Caco-2 (cell line): Measurements from ENCODE around the gene ADRA2C. TPM values are rescaled to one million over a fixed set of nuclear protein-coding genes. Genes with fewer than 3 reads are reported as not detected.

Experiments used
- BruUV-seq: library from RNA; stranded (reverse); fragments of 400-500 nt; replicated peaks from 2 replicates; lab custom pipeline; 2021; lab: Mats Ljungman, UMichigan
- CTCF ChIA-PET: fragments of 300-600 bp; sonication (Branson Sonifier 250); formaldehyde crosslinking; loops from one replicate; lab custom pipeline; 2022; ENCODE audit warnings: antibody characterized with exemption; lab: Charles Lee
- POLR2A ChIA-PET: fragments of 300-600 bp; sonication (Branson Sonifier 250); formaldehyde crosslinking; loops from one replicate; lab custom pipeline; 2022; ENCODE audit warnings: antibody characterized with exemption; lab: Charles Lee
- DNase-seq, 2 experiments: peaks; one replicate each; pipeline versions ENCODE4 v3.0.0 to v3.0.0-alpha.2; 2020 to 2022
- H3K27me3 ChIP-seq: replicated peaks from 2 replicates; pipeline ENCODE4 v1.6.0; 2011; ENCODE audit warnings: low read length; ENCODE audit not compliant: control insufficient read depth, insufficient read depth
- H3K36me3 ChIP-seq: 2 replicates; pipeline ENCODE4 v1.5.1; 2011; ENCODE audit warnings: low read length; ENCODE audit not compliant: control insufficient read depth, insufficient read depth
- H3K4me1 ChIP-seq: fragments of 250-450 bp; sonication (Bioruptor Pico); 2 replicates; pipeline ENCODE4 v1.5.1; 2020; ENCODE audit warnings: mild to moderate bottlenecking
- H3K4me3 ChIP-seq: 2 replicates; pipeline ENCODE4 v1.5.1; 2011; ENCODE audit warnings: low read depth, mild to moderate bottlenecking, control low read depth, low read length
- H3K9me3 ChIP-seq: fragments of 250-450 bp; sonication (Bioruptor Pico); 2 replicates; pipeline ENCODE4 v1.5.1; 2020; ENCODE audit warnings: mild to moderate bottlenecking, moderate library complexity
- H3K27ac Mint-ChIP-seq: one replicate; pipeline ENCODE4 v1.8.0; 2022; ENCODE audit warnings: mixed read lengths; ENCODE audit not compliant: unreplicated experiment
- H3K27me3 Mint-ChIP-seq: one replicate; pipeline ENCODE4 v1.8.0; 2022; ENCODE audit warnings: mixed read lengths; ENCODE audit not compliant: insufficient read depth, unreplicated experiment
- H3K36me3 Mint-ChIP-seq: one replicate; pipeline ENCODE4 v1.8.0; 2022; ENCODE audit warnings: mild to moderate bottlenecking, mixed read lengths; ENCODE audit not compliant: insufficient read depth, unreplicated experiment
- H3K4me1 Mint-ChIP-seq: one replicate; pipeline ENCODE4 v1.8.0; 2022; ENCODE audit warnings: low read depth, mixed read lengths; ENCODE audit not compliant: unreplicated experiment
- H3K4me3 Mint-ChIP-seq: one replicate; pipeline ENCODE4 v1.8.0; 2022; ENCODE audit warnings: mild to moderate bottlenecking, moderate library complexity, mixed read lengths; ENCODE audit not compliant: unreplicated experiment
- H3K9me3 Mint-ChIP-seq: one replicate; pipeline ENCODE4 v1.8.0; 2022; ENCODE audit warnings: mixed read lengths; ENCODE audit not compliant: unreplicated experiment
- intact Hi-C: fragments of 100-400 bp; cut with micrococcal nuclease; formaldehyde crosslinking; loops from one replicate; pipeline ENCODE4 v1.10.0; 2022; ENCODE audit not compliant: unreplicated experiment
- total RNA-seq: library from RNA; stranded (reverse); gene quantifications from 2 replicates; pipeline ENCODE4 v1.2.3, GENCODE V29; 2022
- TF ChIP-seq, protein P1 (sequence below), 2 experiments: fragments of 200-600 bp in 1 of 2; IDR thresholded peaks; 1 replicate in 1 of 2; 2 replicates in 1 of 2; pipeline versions ENCODE4 v1.5.1 to v1.8.0; 2011 to 2022; ENCODE audit warnings: antibody characterized with exemption in 1 of 2, control low read depth in 1 of 2, inconsistent platforms in 1 of 2, low read depth in 1 of 2, low read length in 1 of 2, mild to moderate bottlenecking in 1 of 2, moderate library complexity in 1 of 2; ENCODE audit not compliant: insufficient read depth in 1 of 2, severe bottlenecking in 1 of 2, unreplicated experiment in 1 of 2

The ADRA2C gene
- total RNA-seq, 1 experiment from 2014 or later: 11.7 TPM

DNA sequence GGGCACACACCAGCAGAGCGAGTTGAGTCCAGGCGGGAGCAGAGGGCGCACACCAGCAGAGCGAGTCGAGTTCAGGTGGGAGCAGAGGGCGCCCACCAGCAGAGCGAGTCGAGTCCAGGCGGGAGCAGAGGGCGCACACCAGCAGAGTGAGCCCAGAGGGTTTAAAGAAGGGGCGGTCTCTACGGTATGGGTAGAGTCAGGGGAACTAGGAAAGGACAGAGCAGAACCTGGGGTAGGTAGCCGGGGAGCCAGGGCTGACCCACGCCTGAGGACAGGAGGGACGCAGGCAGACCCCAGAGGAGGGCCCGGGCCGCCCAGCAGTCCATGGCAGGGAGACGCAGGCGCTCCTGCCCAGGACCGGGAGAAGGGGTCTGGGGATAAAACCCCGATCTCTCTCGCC is 22.0 kb upstream of the ADRA2C start:
- H3K36me3 ChIP-seq: no peaks in the 10 kb centered on the region
- intact Hi-C loops: no loop called here
- DNase-seq: no peak
- CTCF ChIA-PET: no interaction called here
- Mint-ChIP-seq H3K27ac (no peak overlapping the region), H3K4me3 (no peak overlapping the region), H3K36me3 (no peaks in the 10 kb centered on the region), H3K4me1 (no peaks in the 10 kb centered on the region), H3K27me3 (peaks cover 22% of the 10 kb centered on the region), H3K9me3 (no peaks in the 10 kb centered on the region)
- BruUV-seq: no TSS peak
- H3K4me1 ChIP-seq: no peaks in the 10 kb centered on the region
- no peak overlapping the region for H3K4me3 ChIP-seq
- peaks cover 10% of the 10 kb centered on the region; the same call in 1 of the 2 replicates for H3K9me3 ChIP-seq
- H3K27me3 ChIP-seq: no peaks in the 10 kb centered on the region
- TF ChIP-seq, protein P1, sequence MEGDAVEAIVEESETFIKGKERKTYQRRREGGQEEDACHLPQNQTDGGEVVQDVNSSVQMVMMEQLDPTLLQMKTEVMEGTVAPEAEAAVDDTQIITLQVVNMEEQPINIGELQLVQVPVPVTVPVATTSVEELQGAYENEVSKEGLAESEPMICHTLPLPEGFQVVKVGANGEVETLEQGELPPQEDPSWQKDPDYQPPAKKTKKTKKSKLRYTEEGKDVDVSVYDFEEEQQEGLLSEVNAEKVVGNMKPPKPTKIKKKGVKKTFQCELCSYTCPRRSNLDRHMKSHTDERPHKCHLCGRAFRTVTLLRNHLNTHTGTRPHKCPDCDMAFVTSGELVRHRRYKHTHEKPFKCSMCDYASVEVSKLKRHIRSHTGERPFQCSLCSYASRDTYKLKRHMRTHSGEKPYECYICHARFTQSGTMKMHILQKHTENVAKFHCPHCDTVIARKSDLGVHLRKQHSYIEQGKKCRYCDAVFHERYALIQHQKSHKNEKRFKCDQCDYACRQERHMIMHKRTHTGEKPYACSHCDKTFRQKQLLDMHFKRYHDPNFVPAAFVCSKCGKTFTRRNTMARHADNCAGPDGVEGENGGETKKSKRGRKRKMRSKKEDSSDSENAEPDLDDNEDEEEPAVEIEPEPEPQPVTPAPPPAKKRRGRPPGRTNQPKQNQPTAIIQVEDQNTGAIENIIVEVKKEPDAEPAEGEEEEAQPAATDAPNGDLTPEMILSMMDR (IDR thresholded peaks at IDR 0.05; ENCODE audit: insufficient read depth in 1 of 2, low read depth in 1 of 2, low read length in 1 of 2, severe bottlenecking in 1 of 2, unreplicated experiment in 1 of 2): no peak
- POLR2A ChIA-PET: no interaction called here

DNA sequence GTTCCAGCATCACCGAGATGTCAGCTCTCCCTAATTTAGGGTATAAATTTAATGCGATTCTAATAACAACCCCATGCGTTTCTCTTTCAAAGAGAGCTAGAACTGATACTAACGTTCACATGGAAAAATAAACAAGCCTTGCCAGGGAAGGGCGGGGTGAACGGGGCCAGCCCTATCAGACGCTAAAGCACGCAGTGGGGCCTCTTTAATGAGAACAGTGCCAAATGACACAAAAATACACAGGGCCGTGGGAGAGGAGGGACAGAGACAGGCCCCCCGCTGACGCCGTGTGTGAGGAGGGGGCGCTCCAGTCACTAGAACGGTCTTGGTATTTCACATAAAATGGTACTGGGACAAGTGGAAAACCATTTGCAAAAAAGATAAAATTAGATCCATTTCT is 21.3 kb upstream of the ADRA2C start:
- no peak overlapping the region for H3K4me3 ChIP-seq
- no peak for DNase-seq
- Mint-ChIP-seq H3K27me3 (peaks cover 25% of the 10 kb centered on the region), H3K4me1 (no peaks in the 10 kb centered on the region), H3K9me3 (no peaks in the 10 kb centered on the region), H3K36me3 (no peaks in the 10 kb centered on the region), H3K27ac (no peak overlapping the region), H3K4me3 (no peak overlapping the region)
- TF ChIP-seq, protein P1 (IDR thresholded peaks at IDR 0.05; ENCODE audit: insufficient read depth in 1 of 2, low read depth in 1 of 2, low read length in 1 of 2, severe bottlenecking in 1 of 2, unreplicated experiment in 1 of 2): no peak
- ChIA-PET POLR2A (no interaction called here), CTCF (no interaction called here)
- intact Hi-C loops: no loop called here
- no peaks in the 10 kb centered on the region for H3K36me3 ChIP-seq
- no peaks in the 10 kb centered on the region for H3K4me1 ChIP-seq
- no TSS peak for BruUV-seq
- H3K27me3 ChIP-seq: no peaks in the 10 kb centered on the region
- H3K9me3 ChIP-seq: peaks cover 10% of the 10 kb centered on the region; the same call in 1 of the 2 replicates

DNA sequence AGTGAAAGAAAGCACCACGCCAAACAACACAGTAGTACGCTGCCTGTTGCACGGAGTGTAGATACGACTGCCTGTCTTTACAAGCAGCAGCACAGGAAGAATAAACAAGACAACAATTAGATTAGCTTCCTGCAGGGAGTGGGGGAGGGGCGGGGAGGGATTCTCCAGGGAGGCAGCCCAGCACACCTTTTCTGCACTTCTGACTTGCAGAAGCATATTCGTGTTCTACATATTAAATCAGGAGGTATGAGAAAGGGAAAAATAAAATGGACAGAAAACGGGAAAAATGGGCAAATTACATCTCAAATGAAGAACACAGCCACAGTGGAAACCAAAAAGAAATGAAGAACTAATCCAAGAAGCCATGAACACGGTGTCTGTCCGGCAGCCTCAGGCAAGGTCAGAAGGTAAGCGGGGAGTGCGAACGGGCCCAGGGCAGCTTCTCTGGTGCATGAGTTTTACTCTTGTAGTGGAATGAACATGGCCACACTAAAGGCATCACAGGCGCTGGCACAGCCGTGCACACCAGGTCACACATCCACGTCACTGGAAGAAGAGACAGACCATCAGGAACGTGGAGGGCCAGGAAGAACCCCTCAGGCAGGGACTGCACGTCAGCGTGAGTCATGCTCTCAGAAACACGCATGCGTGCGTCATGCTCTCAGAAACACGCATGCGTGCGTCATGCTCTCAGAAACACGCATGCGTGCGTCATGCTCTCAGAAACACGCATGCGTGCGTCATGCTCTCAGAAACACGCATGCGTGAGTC is 20.1 kb upstream of the ADRA2C start:
- ChIA-PET CTCF (no interaction called here), POLR2A (no interaction called here)
- no peak overlapping the region for H3K4me3 Mint-ChIP-seq
- BruUV-seq: no TSS peak
- Histone ChIP-seq H3K4me1 (no peaks in the 10 kb centered on the region), H3K36me3 (no peaks in the 10 kb centered on the region), H3K4me3 (no peak overlapping the region), H3K27me3 (no peaks in the 10 kb centered on the region), H3K9me3 (peaks cover 10% of the 10 kb centered on the region; the same call in 1 of the 2 replicates)
- no peak for DNase-seq
- H3K4me1 Mint-ChIP-seq: no peaks in the 10 kb centered on the region
- no peaks in the 10 kb centered on the region for H3K36me3 Mint-ChIP-seq
- intact Hi-C loops: no loop called here
- TF ChIP-seq, protein P1 (IDR thresholded peaks at IDR 0.05; ENCODE audit: insufficient read depth in 1 of 2, low read depth in 1 of 2, low read length in 1 of 2, severe bottlenecking in 1 of 2, unreplicated experiment in 1 of 2): no peak
- H3K9me3 Mint-ChIP-seq: no peaks in the 10 kb centered on the region
- H3K27ac Mint-ChIP-seq: no peak overlapping the region
- H3K27me3 Mint-ChIP-seq: peaks cover 25% of the 10 kb centered on the region
